ENCODE results near the gene NECAB3.

- TF ChIP-seq POLR2A (IDR thresholded peaks at IDR 0.05) (no peak), CTCF (IDR thresholded peaks at IDR 0.05) (no peak), POLR2AphosphoS5 (IDR thresholded peaks at IDR 0.05) (no peak)
These were observed 4.2 kb downstream of the NECAB3 start for GRCh38 chr20:33669873-33670640.

Measured in prostate gland (tissue), 2 donors.